ENCODE results near the gene SERINC1.

SERINC1 gene

GRCh38 chr6:122432816-122433215 lies 38.8 kb downstream of the SERINC1 start:
- DNase-seq (ENCODE audit: low spot score) = no peak

- DNase-seq (ENCODE audit: low spot score) = no peak
Measured at GRCh38 chr6:122431780-122432179, 39.8 kb downstream of the SERINC1 start.

GRCh38 chr6:122429323-122429722 lies 42.3 kb downstream of the SERINC1 start:
- DNase-seq (ENCODE audit: low spot score) = no peak

GRCh38 chr6:122428781-122429180 lies 42.8 kb downstream of the SERINC1 start:
- no peak for DNase-seq (ENCODE audit: low spot score)

DNA sequence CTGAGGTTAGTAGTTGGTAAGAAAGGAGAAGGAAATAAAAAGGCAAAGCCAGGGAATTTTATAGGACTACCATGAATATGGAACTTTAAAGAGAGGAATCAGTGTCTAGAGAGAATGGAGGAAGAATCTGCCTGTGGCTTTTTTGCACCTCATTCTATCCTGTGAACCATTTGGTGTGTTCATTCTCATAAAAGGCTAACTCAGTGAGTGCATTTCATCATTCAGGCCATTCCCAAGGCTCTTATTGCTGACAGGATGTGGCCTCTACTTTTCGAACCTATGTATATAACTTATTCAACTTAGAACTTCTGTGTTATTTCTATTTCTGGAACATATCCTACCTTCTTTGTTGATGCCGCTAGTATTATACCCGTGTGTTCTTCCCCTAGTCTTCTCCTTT lies 45.0 kb downstream of the SERINC1 start:
- DNase-seq (ENCODE audit: low spot score) = no peak

- DNase-seq (ENCODE audit: low spot score) = no peak
Measured at GRCh38 chr6:122423734-122424133, 47.9 kb downstream of the SERINC1 start.

GRCh38 chr6:122422614-122423267 lies 48.9 kb downstream of the SERINC1 start:
- DNase-seq (ENCODE audit: low spot score) = no peak

GRCh38 chr6:122422003-122422402 lies 49.6 kb downstream of the SERINC1 start:
- no peak for DNase-seq (ENCODE audit: low spot score)

- DNase-seq (ENCODE audit: low spot score) = no peak
Measured at GRCh38 chr6:122416825-122417224, 54.8 kb downstream of the SERINC1 start.

DNA sequence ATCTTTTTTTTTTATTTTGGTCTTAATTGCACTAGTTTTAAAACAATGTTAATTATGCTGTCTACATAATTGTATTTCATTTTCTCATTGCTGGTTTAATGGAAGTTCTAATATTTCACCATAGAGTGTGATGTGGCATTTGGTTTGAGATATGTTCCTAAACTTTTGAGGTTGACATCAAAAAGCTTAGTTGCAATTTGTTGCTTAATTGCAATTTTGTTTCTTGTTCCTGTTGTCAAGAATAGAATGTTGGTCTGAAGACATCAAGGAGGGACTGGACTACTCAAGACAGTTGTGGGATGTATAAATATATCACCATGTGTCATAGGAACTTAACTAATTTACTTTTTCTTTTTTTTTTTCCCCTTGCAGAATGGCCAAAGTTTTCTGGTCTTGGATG lies 59.6 kb downstream of the SERINC1 start:
- no peak for DNase-seq (ENCODE audit: low spot score)

GRCh38 chr6:122408702-122409458 lies 62.7 kb downstream of the SERINC1 start:
- no peak for DNase-seq (ENCODE audit: low spot score)

GRCh38 chr6:122408240-122408639 lies 63.4 kb downstream of the SERINC1 start:
- no peak for DNase-seq (ENCODE audit: low spot score)

DNA sequence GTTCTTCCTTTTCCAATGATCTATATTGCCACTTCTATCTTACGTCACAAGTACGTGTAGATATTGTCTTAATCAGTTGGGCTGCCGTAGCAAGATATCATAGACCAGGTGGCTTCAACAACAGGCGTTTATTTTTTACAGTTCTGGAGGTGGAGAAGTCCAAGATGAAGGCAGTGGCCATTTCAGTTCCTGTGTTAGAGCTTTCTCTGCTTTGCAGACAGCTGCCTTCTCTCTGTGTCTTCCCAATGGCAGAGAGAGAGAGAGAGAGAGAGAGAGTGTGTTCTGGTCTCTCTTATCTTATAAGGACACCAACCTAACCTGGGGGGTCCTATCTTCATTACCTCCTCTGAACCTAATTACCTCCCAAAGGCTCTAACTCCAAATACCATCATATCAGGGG lies 63.9 kb downstream of the SERINC1 start:
- DNase-seq (ENCODE audit: low spot score) = no peak

- DNase-seq (ENCODE audit: low spot score) = no peak
Measured at GRCh38 chr6:122406187-122406586, 65.4 kb downstream of the SERINC1 start.

GRCh38 chr6:122405417-122405816 lies 66.2 kb downstream of the SERINC1 start:
- peak; percentile 35 for DNase-seq (ENCODE audit: low spot score)

GRCh38 chr6:122404444-122404843 lies 67.2 kb downstream of the SERINC1 start:
- DNase-seq (ENCODE audit: low spot score) = no peak

DNA sequence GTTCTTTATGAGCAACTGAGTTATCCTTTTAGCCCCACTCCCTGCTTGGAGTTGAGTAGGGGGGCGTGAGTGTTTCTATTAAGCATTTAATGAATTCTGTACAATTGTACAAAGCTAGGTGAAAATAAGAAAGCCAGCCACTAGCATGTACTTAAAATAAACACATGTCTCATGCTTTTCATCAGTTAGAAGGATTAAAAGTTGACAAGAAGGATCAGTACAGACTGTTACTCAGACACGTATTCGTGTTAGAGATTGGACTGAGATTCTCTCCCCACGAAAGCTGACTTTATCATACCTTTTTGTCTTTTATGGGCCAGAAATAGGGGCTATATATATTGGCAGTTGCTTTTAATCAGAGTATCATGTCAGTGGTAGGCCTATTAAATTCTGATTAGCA lies 70.5 kb downstream of the SERINC1 start:
- DNase-seq (ENCODE audit: low spot score) = no peak

GRCh38 chr6:122400462-122401089 lies 71.0 kb downstream of the SERINC1 start:
- peak; percentile 3 for DNase-seq (ENCODE audit: low spot score)

DNA sequence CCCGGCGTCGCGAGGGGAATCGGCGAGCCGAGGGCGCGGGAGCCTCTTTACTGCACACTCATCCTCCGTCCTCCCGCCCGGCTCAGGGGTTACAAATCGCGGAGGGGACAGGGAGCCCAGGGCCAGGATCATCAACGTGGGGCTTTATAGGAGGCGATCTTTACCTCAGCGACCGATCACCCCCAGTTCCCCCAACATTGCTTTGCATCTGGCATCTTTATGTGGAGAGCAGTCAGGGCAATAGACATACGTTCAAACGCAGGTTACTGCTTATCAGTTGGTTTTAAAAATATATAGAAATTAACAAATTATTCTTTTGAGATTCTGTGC lies 71.5 kb downstream of the SERINC1 start:
- DNase-seq (ENCODE audit: low spot score) = peak; percentile 16

- DNase-seq (ENCODE audit: low spot score) = peak; percentile 98
Measured at GRCh38 chr6:122399348-122400120, 72.1 kb downstream of the SERINC1 start, which contains the start of gene HSF2. Gene HSF2 (plus strand): TSS chr6:122399652. CDS start chr6:122399738, 86 bp downstream.

- DNase-seq (ENCODE audit: low spot score) = no peak
Measured at GRCh38 chr6:122399055-122399347, 72.6 kb downstream of the SERINC1 start.

DNA sequence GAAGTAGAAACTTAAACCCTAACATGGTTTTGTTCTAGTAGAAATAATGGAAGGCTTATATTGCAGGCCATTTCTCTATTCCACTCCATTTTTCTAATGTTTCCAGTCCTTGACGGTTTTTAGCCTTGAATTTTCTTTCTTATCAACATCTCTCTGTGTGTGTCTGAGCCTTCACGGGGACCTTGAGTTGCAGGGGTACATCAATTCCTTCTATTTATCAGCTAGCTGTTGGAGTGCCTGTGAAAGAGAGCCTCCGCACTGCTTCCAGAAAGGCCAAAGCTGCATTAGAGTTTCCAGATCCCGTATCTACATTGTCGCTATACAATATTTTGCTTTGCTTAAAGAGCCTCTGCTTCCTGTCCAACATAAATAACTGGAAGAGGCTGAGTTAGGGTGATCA lies 77.6 kb downstream of the SERINC1 start:
- DNase-seq (ENCODE audit: low spot score) = no peak
